Rectal smooth muscle tissue (tissue), 1 donor: ENCODE results near the gene ZNF772.

ENCODE experiments used
- H3K27ac ChIP-seq: one replicate; pipeline ENCODE4 v1.7.0; 2013; ENCODE audit warnings: low read depth, low read length, inconsistent platforms
- H3K27me3 ChIP-seq: one replicate; pipeline ENCODE4 v1.7.0; 2013; ENCODE audit warnings: low read length; ENCODE audit not compliant: control insufficient read depth, insufficient read depth
- H3K36me3 ChIP-seq: one replicate; pipeline ENCODE4 v1.7.0; 2013; ENCODE audit warnings: low read length; ENCODE audit not compliant: control insufficient read depth, insufficient read depth
- H3K4me1 ChIP-seq: one replicate; pipeline ENCODE4 v1.7.0; 2013; ENCODE audit warnings: low read length; ENCODE audit not compliant: control insufficient read depth, insufficient read depth
- H3K4me3 ChIP-seq: one replicate; pipeline ENCODE4 v1.7.0; 2013; ENCODE audit warnings: low read length
- H3K9ac ChIP-seq: one replicate; pipeline ENCODE4 v1.7.0; 2013; ENCODE audit warnings: low read length

Gene ZNF772

GRCh38 chr19:57419439-57419838, 57.9 kb downstream of the ZNF772 start:
- Histone ChIP-seq H3K4me1 (no peaks in the 10 kb centered on the region), H3K36me3 (peaks cover 49% of the 10 kb centered on the region), H3K4me3 (no peak overlapping the region), H3K27me3 (no peaks in the 10 kb centered on the region), H3K9ac (no peak overlapping the region), H3K27ac (no peak overlapping the region)
